ENCODE measurements around the gene SLC39A10.
"Not testable (repeated sequence)": the region's sequence is repeated elsewhere in the genome, so short reads cannot be mapped to it uniquely, and the experiment has no call there.

GRCh38 chr2:195692531-195692930 is 35.5 kb downstream of the SLC39A10 start:
- not testable (repeated sequence) for TF ChIP-seq CTCF (IDR thresholded peaks at IDR 0.05 in 4 of 5, conservative IDR thresholded peaks at IDR 0.05 in 1 of 5); POLR2A (IDR thresholded peaks at IDR 0.05)
